Sciatic nerve (tissue), 2 donors: ENCODE data around the gene TRAF2. TPM values are rescaled to one million over a fixed set of nuclear protein-coding genes. Genes with fewer than 3 reads are reported as not detected.
A peak's percentile ranks its signal among the peaks of the same experiment; 100 is the strongest.

Source experiments
- ATAC-seq: fragments of 200-7000 bp; cut with Tn5 transposase; one replicate; pipeline ENCODE4 v1.9.1; 2020; ENCODE audit warnings: mild to moderate bottlenecking, moderate library complexity
- DNase-seq: peaks from one replicate; pipeline ENCODE4 v3.0.0-alpha.2; 2020; ENCODE audit warnings: low spot score
- intact Hi-C: fragments of 100-400 bp; cut with DNase I; formaldehyde crosslinking; loops from one replicate; pipeline ENCODE4 v1.14.2; 2022
- total RNA-seq: library from RNA; stranded (reverse); fragmentation: NEBNext Ultra II Directional; extraction: Animal tissue kit (Norgen Biotek cat#: 25700); gene quantifications from one replicate; pipeline ENCODE4 v1.2.1, GENCODE V29; 2021
- donor health status: DM: no; HTN: no; CAD: no.
- donor health status: DM: no; HTN: no; CAD: no.

The TRAF2 gene
- total RNA-seq, 1 donor from 2014 or later, result 17.0 TPM

GRCh38 chr9:136963341-136963740 lies 77.0 kb downstream of the TRAF2 start:
- intact Hi-C loops, result no loop called here
- no peak for DNase-seq
- no peak for ATAC-seq

- intact Hi-C loops, result no loop called here
- DNase-seq (no peak), ATAC-seq (no peak)
Observed at GRCh38 chr9:136963751-136964150, 77.4 kb downstream of the TRAF2 start.

- intact Hi-C loops, result no loop called here
- DNase-seq (no peak), ATAC-seq (no peak)
Observed at GRCh38 chr9:136964171-136964689, 77.9 kb downstream of the TRAF2 start.

GRCh38 chr9:136964833-136965422 lies 78.6 kb downstream of the TRAF2 start:
- DNase-seq, result no peak
- ATAC-seq, result no peak
- intact Hi-C loops, result no loop called here

GRCh38 chr9:136965771-136966484 lies 79.6 kb downstream of the TRAF2 start:
- DNase-seq (no peak), ATAC-seq (peak; percentile 32)
- intact Hi-C loops, result no loop called here

- ATAC-seq, result no peak
- intact Hi-C loops, result no loop called here
- no peak for DNase-seq
Observed at GRCh38 chr9:136968333-136969127, 82.2 kb downstream of the TRAF2 start.

- ATAC-seq (peak; percentile 35), DNase-seq (no peak)
- intact Hi-C loops, result no loop called here
Observed at GRCh38 chr9:136969150-136969549, 82.8 kb downstream of the TRAF2 start.

GRCh38 chr9:136969774-136970173 lies 83.5 kb downstream of the TRAF2 start:
- intact Hi-C loops, result no loop called here
- DNase-seq, result no peak
- no peak for ATAC-seq

- DNase-seq (no peak), ATAC-seq (no peak)
- intact Hi-C loops, result no loop called here
Observed at GRCh38 chr9:136970361-136970760, 84.0 kb downstream of the TRAF2 start.

- intact Hi-C loops, result no loop called here
- DNase-seq (no peak), ATAC-seq (no peak)
Observed at GRCh38 chr9:136971746-136972145, 85.4 kb downstream of the TRAF2 start.

- ATAC-seq, result no peak
- DNase-seq, result no peak
- intact Hi-C loops, result no loop called here
Observed at GRCh38 chr9:136972335-136972734, 86.0 kb downstream of the TRAF2 start.

GRCh38 chr9:136972743-136973142 lies 86.4 kb downstream of the TRAF2 start:
- ATAC-seq (no peak), DNase-seq (no peak)
- intact Hi-C loops, result no loop called here

GRCh38 chr9:136973618-136974617 lies 87.6 kb downstream of the TRAF2 start:
- DNase-seq (no peak), ATAC-seq (no peak)
- intact Hi-C loops, result no loop called here

GRCh38 chr9:136974817-136975535 lies 88.7 kb downstream of the TRAF2 start:
- intact Hi-C loops, result no loop called here
- ATAC-seq (no peak), DNase-seq (no peak)

GRCh38 chr9:136975644-136976043 lies 89.3 kb downstream of the TRAF2 start:
- intact Hi-C loops, result no loop called here
- ATAC-seq (no peak), DNase-seq (no peak)
